Measurements from ENCODE around the gene RNF11. TPM values are rescaled to one million over a fixed set of nuclear protein-coding genes. Genes with fewer than 3 reads are reported as not detected.

Gene RNF11
- total RNA-seq, 4 donors from 2014 or later: 73.4 to 92.6 (median 78.2) TPM

- no peak for TF ChIP-seq CTCF (IDR thresholded peaks at IDR 0.05)
- ATAC-seq (ENCODE audit: low FRiP score) (no peak), DNase-seq (ENCODE audit: low spot score) (no peak)
Observed at GRCh38 chr1:51321924-51322280, 85.8 kb downstream of the RNF11 start.

- DNase-seq (ENCODE audit: low spot score): no peak
- TF ChIP-seq CTCF (IDR thresholded peaks at IDR 0.05): no peak
- ATAC-seq (ENCODE audit: low FRiP score): no peak
Observed at GRCh38 chr1:51322417-51323101, 86.5 kb downstream of the RNF11 start.

Other genes with a start within 250 kb of the RNF11 start
- gene C1orf185, start 134.0 kb upstream of the RNF11 start, total RNA-seq: not detected
- gene TTC39A, start 94.3 kb downstream of the RNF11 start, total RNA-seq: 1 to 10 TPM in 3 of 4 donors, under 1 TPM in 1; 0.56 to 2.4 (median 1.7) TPM